Liver (tissue), 9 donors: Measurements from ENCODE around the gene XYLT1. TPM values are rescaled to one million over a fixed set of nuclear protein-coding genes. Genes with fewer than 3 reads are reported as not detected.

ENCODE experiments used
- DNase-seq: peaks from one replicate; pipeline ENCODE4 v3.0.0-alpha.2; 2017; ENCODE audit warnings: low spot score
- H3K27ac ChIP-seq, 2 donors: one replicate each; pipeline ENCODE4 v1.7.0; 2013; ENCODE audit warnings: inconsistent platforms in 2 of 2, low read length in 2 of 2, control low read depth in 1 of 2, low read depth in 1 of 2, mild to moderate bottlenecking in 1 of 2
- H3K27me3 ChIP-seq, 4 donors: one replicate each; pipeline versions ENCODE4 v1.6.1 to v1.7.0; 2013; ENCODE audit warnings: low read length in 3 of 4, inconsistent platforms in 1 of 4, mild to moderate bottlenecking in 1 of 4, moderate library complexity in 1 of 4; ENCODE audit not compliant: control insufficient read depth in 4 of 4, insufficient read depth in 4 of 4
- H3K36me3 ChIP-seq, 4 donors: one replicate each; pipeline versions ENCODE4 v1.6.1 to v1.7.0; 2013; ENCODE audit warnings: low read length in 3 of 4, mild to moderate bottlenecking in 3 of 4, low read depth in 1 of 4, moderate library complexity in 1 of 4; ENCODE audit not compliant: control insufficient read depth in 4 of 4, insufficient read depth in 3 of 4
- H3K4me1 ChIP-seq, 4 donors: one replicate each; pipeline versions ENCODE4 v1.6.1 to v1.7.0; 2013; ENCODE audit warnings: low read length in 3 of 4, mild to moderate bottlenecking in 3 of 4, moderate library complexity in 1 of 4; ENCODE audit not compliant: control insufficient read depth in 4 of 4, insufficient read depth in 4 of 4
- H3K4me3 ChIP-seq, 3 donors: one replicate each; pipeline versions ENCODE4 v1.6.1 to v1.7.0; 2013; ENCODE audit warnings: low read length in 3 of 3, control low read depth in 1 of 3, low read depth in 1 of 3, mild to moderate bottlenecking in 1 of 3
- H3K9ac ChIP-seq, 2 donors: one replicate each; pipeline ENCODE4 v1.7.0; 2013; ENCODE audit warnings: low read length in 2 of 2, mild to moderate bottlenecking in 2 of 2, moderate library complexity in 2 of 2, control low read depth in 1 of 2, low read depth in 1 of 2
- H3K9me3 ChIP-seq, 4 donors: one replicate each; pipeline versions ENCODE4 v1.6.1 to v1.7.0; 2013; ENCODE audit warnings: low read length in 3 of 4; ENCODE audit not compliant: control insufficient read depth in 4 of 4
- FOXA2 ChIP-seq: IDR thresholded peaks from 2 replicates; pipeline ENCODE4 v1.6.1; 2016; ENCODE audit warnings: antibody characterized with exemption
- GABPA ChIP-seq, 2 donors: IDR thresholded peaks in 1 of 2; conservative IDR thresholded peaks in 1 of 2; 2 replicates each; pipeline ENCODE4 v1.6.1; 2016; ENCODE audit warnings: antibody characterized with exemption in 2 of 2, mild to moderate bottlenecking in 1 of 2, moderate library complexity in 1 of 2
- HNF4G ChIP-seq: IDR thresholded peaks from 2 replicates; pipeline ENCODE4 v1.6.1; 2016; ENCODE audit warnings: antibody characterized with exemption
- NR2F2 ChIP-seq: IDR thresholded peaks from 2 replicates; pipeline ENCODE4 v1.6.1; 2016; ENCODE audit warnings: antibody characterized with exemption
- RXRA ChIP-seq, 2 donors: IDR thresholded peaks; 2 replicates each; pipeline ENCODE4 v1.6.1; 2017 to 2018; ENCODE audit warnings: antibody characterized with exemption in 2 of 2, mild to moderate bottlenecking in 1 of 2
- SP1 ChIP-seq: IDR thresholded peaks from 2 replicates; pipeline ENCODE4 v1.6.1; 2018; ENCODE audit warnings: antibody characterized with exemption, mild to moderate bottlenecking
- WGBS: extraction: QIAGEN DNeasy Blood & Tissue Kit; methylation state at CpG from one replicate; pipeline ENCODE4 v1.1.7; 2013; 5-methylcytosine and 5-hydroxymethylcytosine counted together
- polyA plus RNA-seq, 2 donors: library from polyadenylated mRNA; stranded (reverse) in 1 of 2; unstranded in 1 of 2; fragments of 200-250 nt in 1 of 2; fragments of >200 nt in 1 of 2; fragmentation: Nextera tagmentation in 1 of 2; extraction: Ambion mirVana in 1 of 2; gene quantifications; one replicate each; pipeline versions ENCODE4 v1.2.1 to v1.2.3, GENCODE V29; 2013 to 2015
- total RNA-seq, 2 donors: library from RNA; depleted of rRNA; stranded (reverse); fragments of >200 nt; gene quantifications; one replicate each; pipeline ENCODE4 v1.2.3, GENCODE V29; 2014
- TF ChIP-seq, protein P1 (sequence below): fragments of 150-350 bp; IDR thresholded peaks from 2 replicates; pipeline ENCODE4 v1.5.1; 2017; ENCODE audit warnings: improper control_type of control experiment, low read depth, low read length; ENCODE audit not compliant: missing input control
- TF ChIP-seq, protein P2 (sequence below): IDR thresholded peaks from 2 replicates; pipeline ENCODE4 v1.6.1; 2016; ENCODE audit warnings: antibody characterized with exemption, mild to moderate bottlenecking
- TF ChIP-seq, protein P3 (sequence below): IDR thresholded peaks from 2 replicates; pipeline ENCODE4 v1.6.1; 2016; ENCODE audit warnings: antibody characterized with exemption
- TF ChIP-seq, protein P4 (sequence below): IDR thresholded peaks from 2 replicates; pipeline ENCODE4 v1.6.1; 2016; ENCODE audit warnings: antibody characterized with exemption
- donor health status: healthy.
- donor health status: healthy.
- donor health status: healthy.
- donor health status: healthy.
- donor health status: healthy.

XYLT1 gene
- total and polyA plus RNA-seq, 4 donors: 0.25 to 2.3 (median 0.53) TPM

DNA sequence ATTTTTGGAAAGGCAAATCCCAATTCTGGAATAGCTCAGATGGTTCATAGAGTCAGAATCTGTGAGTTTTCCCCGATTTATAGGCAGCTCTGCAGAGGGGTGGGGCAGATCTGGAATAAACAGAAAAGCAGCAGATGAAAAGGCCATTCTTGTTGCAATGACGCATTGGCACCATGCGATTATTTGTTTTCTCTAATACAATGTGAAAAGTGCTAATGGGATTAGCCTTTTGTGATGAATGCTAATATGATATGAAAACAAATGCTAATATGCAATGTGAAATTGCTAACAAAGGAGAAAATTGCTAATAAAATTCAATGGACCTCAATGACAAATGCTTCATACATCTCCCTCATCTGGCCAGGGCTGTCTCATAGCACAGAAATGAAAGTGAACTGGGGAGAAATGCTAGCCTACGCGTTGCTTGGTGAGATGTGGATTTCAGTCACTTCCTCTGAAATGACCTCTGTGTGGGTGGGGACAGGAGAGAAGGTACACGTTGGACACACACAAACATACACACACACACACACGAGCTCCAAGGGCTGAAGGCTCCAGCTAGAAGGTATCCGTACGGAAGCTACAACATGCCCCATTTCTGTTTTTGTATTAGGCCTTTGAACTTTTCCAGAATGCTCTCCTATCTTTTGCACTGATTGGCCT is 394.5 kb downstream of the XYLT1 start:
- 64% methylated on average over 9 of the region's 9 CpGs for WGBS
- Histone ChIP-seq H3K4me1 (no peaks in the 10 kb centered on the region), H3K9me3 (no peaks in the 10 kb centered on the region), H3K27ac (no peak overlapping the region), H3K27me3 (peaks cover 0 to 6% (median 0%) of the 10 kb centered on the region in 4 donors), H3K9ac (no peak overlapping the region), H3K4me3 (no peak overlapping the region), H3K36me3 (no peaks in the 10 kb centered on the region)
- TF ChIP-seq, protein P1, sequence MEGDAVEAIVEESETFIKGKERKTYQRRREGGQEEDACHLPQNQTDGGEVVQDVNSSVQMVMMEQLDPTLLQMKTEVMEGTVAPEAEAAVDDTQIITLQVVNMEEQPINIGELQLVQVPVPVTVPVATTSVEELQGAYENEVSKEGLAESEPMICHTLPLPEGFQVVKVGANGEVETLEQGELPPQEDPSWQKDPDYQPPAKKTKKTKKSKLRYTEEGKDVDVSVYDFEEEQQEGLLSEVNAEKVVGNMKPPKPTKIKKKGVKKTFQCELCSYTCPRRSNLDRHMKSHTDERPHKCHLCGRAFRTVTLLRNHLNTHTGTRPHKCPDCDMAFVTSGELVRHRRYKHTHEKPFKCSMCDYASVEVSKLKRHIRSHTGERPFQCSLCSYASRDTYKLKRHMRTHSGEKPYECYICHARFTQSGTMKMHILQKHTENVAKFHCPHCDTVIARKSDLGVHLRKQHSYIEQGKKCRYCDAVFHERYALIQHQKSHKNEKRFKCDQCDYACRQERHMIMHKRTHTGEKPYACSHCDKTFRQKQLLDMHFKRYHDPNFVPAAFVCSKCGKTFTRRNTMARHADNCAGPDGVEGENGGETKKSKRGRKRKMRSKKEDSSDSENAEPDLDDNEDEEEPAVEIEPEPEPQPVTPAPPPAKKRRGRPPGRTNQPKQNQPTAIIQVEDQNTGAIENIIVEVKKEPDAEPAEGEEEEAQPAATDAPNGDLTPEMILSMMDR: no peak
- TF ChIP-seq RXRA (IDR thresholded peaks at IDR 0.05): no peak
- no peak for DNase-seq

DNA sequence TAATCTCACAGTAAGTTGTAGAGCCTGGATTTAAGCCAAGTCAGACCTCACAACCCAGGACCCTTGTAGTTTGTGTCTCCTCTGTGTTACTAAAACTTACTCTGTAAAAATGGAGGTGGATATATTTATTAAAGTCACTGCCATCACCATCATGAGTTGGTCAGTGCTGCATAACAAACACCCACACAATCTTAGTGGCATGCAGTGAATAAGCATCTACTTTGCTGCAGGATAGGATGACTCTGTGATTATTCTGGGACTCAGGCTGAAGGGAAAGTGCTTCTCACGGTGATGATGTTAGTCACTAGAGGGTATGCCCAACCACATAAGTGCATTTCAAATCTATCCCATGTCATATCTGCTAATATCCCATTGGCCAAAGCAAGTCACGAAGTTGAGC is 398.7 kb downstream of the XYLT1 start:
- Histone ChIP-seq H3K4me1 (no peaks in the 10 kb centered on the region), H3K27ac (no peak overlapping the region), H3K9me3 (no peaks in the 10 kb centered on the region), H3K27me3 (peaks cover 0 to 4% (median 0%) of the 10 kb centered on the region in 4 donors), H3K36me3 (no peaks in the 10 kb centered on the region), H3K4me3 (no peak overlapping the region), H3K9ac (no peak overlapping the region)
- DNase-seq: no peak
- TF ChIP-seq, protein P2, sequence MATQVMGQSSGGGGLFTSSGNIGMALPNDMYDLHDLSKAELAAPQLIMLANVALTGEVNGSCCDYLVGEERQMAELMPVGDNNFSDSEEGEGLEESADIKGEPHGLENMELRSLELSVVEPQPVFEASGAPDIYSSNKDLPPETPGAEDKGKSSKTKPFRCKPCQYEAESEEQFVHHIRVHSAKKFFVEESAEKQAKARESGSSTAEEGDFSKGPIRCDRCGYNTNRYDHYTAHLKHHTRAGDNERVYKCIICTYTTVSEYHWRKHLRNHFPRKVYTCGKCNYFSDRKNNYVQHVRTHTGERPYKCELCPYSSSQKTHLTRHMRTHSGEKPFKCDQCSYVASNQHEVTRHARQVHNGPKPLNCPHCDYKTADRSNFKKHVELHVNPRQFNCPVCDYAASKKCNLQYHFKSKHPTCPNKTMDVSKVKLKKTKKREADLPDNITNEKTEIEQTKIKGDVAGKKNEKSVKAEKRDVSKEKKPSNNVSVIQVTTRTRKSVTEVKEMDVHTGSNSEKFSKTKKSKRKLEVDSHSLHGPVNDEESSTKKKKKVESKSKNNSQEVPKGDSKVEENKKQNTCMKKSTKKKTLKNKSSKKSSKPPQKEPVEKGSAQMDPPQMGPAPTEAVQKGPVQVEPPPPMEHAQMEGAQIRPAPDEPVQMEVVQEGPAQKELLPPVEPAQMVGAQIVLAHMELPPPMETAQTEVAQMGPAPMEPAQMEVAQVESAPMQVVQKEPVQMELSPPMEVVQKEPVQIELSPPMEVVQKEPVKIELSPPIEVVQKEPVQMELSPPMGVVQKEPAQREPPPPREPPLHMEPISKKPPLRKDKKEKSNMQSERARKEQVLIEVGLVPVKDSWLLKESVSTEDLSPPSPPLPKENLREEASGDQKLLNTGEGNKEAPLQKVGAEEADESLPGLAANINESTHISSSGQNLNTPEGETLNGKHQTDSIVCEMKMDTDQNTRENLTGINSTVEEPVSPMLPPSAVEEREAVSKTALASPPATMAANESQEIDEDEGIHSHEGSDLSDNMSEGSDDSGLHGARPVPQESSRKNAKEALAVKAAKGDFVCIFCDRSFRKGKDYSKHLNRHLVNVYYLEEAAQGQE: no peak
- TF ChIP-seq, protein P3, sequence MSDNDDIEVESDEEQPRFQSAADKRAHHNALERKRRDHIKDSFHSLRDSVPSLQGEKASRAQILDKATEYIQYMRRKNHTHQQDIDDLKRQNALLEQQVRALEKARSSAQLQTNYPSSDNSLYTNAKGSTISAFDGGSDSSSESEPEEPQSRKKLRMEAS: no peak
- TF ChIP-seq, protein P4, sequence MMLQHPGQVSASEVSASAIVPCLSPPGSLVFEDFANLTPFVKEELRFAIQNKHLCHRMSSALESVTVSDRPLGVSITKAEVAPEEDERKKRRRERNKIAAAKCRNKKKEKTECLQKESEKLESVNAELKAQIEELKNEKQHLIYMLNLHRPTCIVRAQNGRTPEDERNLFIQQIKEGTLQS: no peak
- TF ChIP-seq FOXA2 (no peak), SP1 (no peak), NR2F2 (no peak), GABPA (IDR thresholded peaks at IDR 0.05 in 1 of 2, conservative IDR thresholded peaks at IDR 0.05 in 1 of 2) (no peak), HNF4G (no peak)
- TF ChIP-seq, protein P1: no peak
- WGBS: 77% methylated on average over 2 of the region's 2 CpGs
